ENCODE data around the gene TPX2.
A peak's percentile ranks its signal among the peaks of the same experiment; 100 is the strongest.
"Not testable (repeated sequence)": the region's sequence is repeated elsewhere in the genome, so short reads cannot be mapped to it uniquely, and the experiment has no call there.

Gene TPX2

GRCh38 chr20:31740656-31741323 is 1.7 kb downstream of the TPX2 start:
- DNase-seq (ENCODE audit: low read depth), result no peak
- peak overlapping the region; percentile 98 for H3K4me3 ChIP-seq (ENCODE audit: low read depth, low read length)
- TF ChIP-seq MYC (IDR thresholded peaks at IDR 0.05; ENCODE audit: low read depth, low read length) (no peak), MAX (IDR thresholded peaks at IDR 0.05; ENCODE audit: low read depth, low read length) (no peak), CTCF (IDR thresholded peaks at IDR 0.05; ENCODE audit: low read depth, low read length) (no peak), POLR2A (IDR thresholded peaks at IDR 0.05; ENCODE audit: extremely low read depth, insufficient read length) (no peak)

- DNase-seq (ENCODE audit: low read depth), result no peak
- H3K4me3 ChIP-seq (ENCODE audit: low read depth, low read length), result no peak overlapping the region
- TF ChIP-seq CTCF (IDR thresholded peaks at IDR 0.05; ENCODE audit: low read depth, low read length), result no peak
- no peak for TF ChIP-seq MYC (IDR thresholded peaks at IDR 0.05; ENCODE audit: low read depth, low read length)
- no peak for TF ChIP-seq POLR2A (IDR thresholded peaks at IDR 0.05; ENCODE audit: extremely low read depth, insufficient read length)
- TF ChIP-seq MAX (IDR thresholded peaks at IDR 0.05; ENCODE audit: low read depth, low read length), result no peak
These were observed 7.2 kb downstream of the TPX2 start for GRCh38 chr20:31746068-31746878.

- not testable (repeated sequence) for DNase-seq (ENCODE audit: low read depth); H3K4me3 ChIP-seq (ENCODE audit: low read depth, low read length)
These were observed 7.9 kb downstream of the TPX2 start for GRCh38 chr20:31747028-31747427.

- no peak for DNase-seq (ENCODE audit: low read depth)
- TF ChIP-seq CTCF (IDR thresholded peaks at IDR 0.05; ENCODE audit: low read depth, low read length), result no peak
- no peak for TF ChIP-seq MYC (IDR thresholded peaks at IDR 0.05; ENCODE audit: low read depth, low read length)
- no peak for TF ChIP-seq POLR2A (IDR thresholded peaks at IDR 0.05; ENCODE audit: extremely low read depth, insufficient read length)
- no peak for TF ChIP-seq MAX (IDR thresholded peaks at IDR 0.05; ENCODE audit: low read depth, low read length)
- no peak overlapping the region for H3K4me3 ChIP-seq (ENCODE audit: low read depth, low read length)
These were observed 8.6 kb downstream of the TPX2 start for GRCh38 chr20:31747640-31748039.

- TF ChIP-seq MAX (IDR thresholded peaks at IDR 0.05; ENCODE audit: low read depth, low read length) (no peak), MYC (IDR thresholded peaks at IDR 0.05; ENCODE audit: low read depth, low read length) (no peak), CTCF (IDR thresholded peaks at IDR 0.05; ENCODE audit: low read depth, low read length) (no peak), POLR2A (IDR thresholded peaks at IDR 0.05; ENCODE audit: extremely low read depth, insufficient read length) (no peak)
These were observed 10.1 kb downstream of the TPX2 start for GRCh38 chr20:31749223-31749622.

GRCh38 chr20:31751126-31751525 is 12.0 kb downstream of the TPX2 start:
- DNase-seq (ENCODE audit: low read depth), result no peak
- TF ChIP-seq CTCF (IDR thresholded peaks at IDR 0.05; ENCODE audit: low read depth, low read length) (no peak), POLR2A (IDR thresholded peaks at IDR 0.05; ENCODE audit: extremely low read depth, insufficient read length) (no peak)
- H3K4me3 ChIP-seq (ENCODE audit: low read depth, low read length), result no peak overlapping the region

More at GRCh38 chr20:31749223-31749622, 10.1 kb downstream of the TPX2 start:
- no peak for DNase-seq (ENCODE audit: low read depth)
- H3K4me3 ChIP-seq (ENCODE audit: low read depth, low read length), result no peak overlapping the region
